Neural cell (in vitro differentiated cells): ENCODE results near the gene BCOR. TPM values are rescaled to one million over a fixed set of nuclear protein-coding genes. Genes with fewer than 3 reads are reported as not detected.

ENCODE experiments used
- H2AFZ ChIP-seq: fragments of 200-600, 300-800 bp; sonication (generic), shearing (Covaris generic); 2 replicates; pipeline ENCODE4 v1.6.0; 2014; ENCODE audit warnings: low read depth, mild to moderate bottlenecking, antibody characterized with exemption, low read length, moderate library complexity
- H3F3A ChIP-seq: fragments of 200-600 bp; shearing (Covaris generic); 2 replicates; pipeline ENCODE4 v1.6.1; 2016; ENCODE audit warnings: mild to moderate bottlenecking, moderate library complexity, mixed read lengths, antibody characterized with exemption, low read length; ENCODE audit not compliant: insufficient read depth, poor library complexity, severe bottlenecking
- H3K27ac ChIP-seq: fragments of 200-600, 300-800 bp; sonication (generic), shearing (Covaris generic); 2 replicates; pipeline ENCODE4 v1.5.1; 2014; ENCODE audit warnings: mild to moderate bottlenecking, low read length, moderate library complexity
- H3K27me3 ChIP-seq: fragments of 300-800, 200-600 bp; sonication (generic), shearing (Covaris generic); 2 replicates; pipeline ENCODE4 v1.6.0; 2014; ENCODE audit warnings: mild to moderate bottlenecking, low read depth, low read length, moderate library complexity; ENCODE audit not compliant: insufficient read depth
- H3K36me3 ChIP-seq: fragments of 300-800, 200-600 bp; sonication (generic), shearing (Covaris generic); 2 replicates; pipeline ENCODE4 v1.5.1; 2014; ENCODE audit warnings: mild to moderate bottlenecking, antibody characterized with exemption, low read length, moderate library complexity; ENCODE audit not compliant: insufficient read depth
- H3K4me2 ChIP-seq: fragments of 300-800, 200-600 bp; sonication (generic), shearing (Covaris generic); 2 replicates; pipeline ENCODE4 v1.6.0; 2014; ENCODE audit warnings: mild to moderate bottlenecking, low read length
- H3K4me3 ChIP-seq: fragments of 300-800, 200-600 bp; sonication (generic), shearing (Covaris generic); 2 replicates; pipeline ENCODE4 v1.5.1; 2014; ENCODE audit warnings: mild to moderate bottlenecking, low read length, moderate library complexity
- H3K79me2 ChIP-seq: fragments of 200-600 bp; shearing (Covaris generic); replicated peaks from 2 replicates; pipeline ENCODE4 v1.6.0; 2014; ENCODE audit warnings: mild to moderate bottlenecking, low read length, moderate library complexity; ENCODE audit not compliant: insufficient read depth
- H3K9ac ChIP-seq: fragments of 300-800, 200-600 bp; sonication (generic), shearing (Covaris generic); 2 replicates; pipeline ENCODE4 v1.6.1; 2016; ENCODE audit warnings: mild to moderate bottlenecking, low read length, mixed read lengths
- H3K9me2 ChIP-seq: fragments of 200-600 bp; shearing (Covaris generic); 2 replicates; pipeline ENCODE4 v1.6.1; 2016; ENCODE audit warnings: mild to moderate bottlenecking, low read length, mixed read lengths; ENCODE audit not compliant: insufficient read depth
- H3K9me3 ChIP-seq: fragments of 200-600, 300-800 bp; sonication (generic), shearing (Covaris generic); 2 replicates; pipeline ENCODE4 v1.6.1; 2016; ENCODE audit warnings: mild to moderate bottlenecking, mixed run types, low read length, moderate library complexity, mixed read lengths
- H4K20me1 ChIP-seq: fragments of 200-600 bp; shearing (Covaris generic); 2 replicates; pipeline ENCODE4 v1.6.1; 2016; ENCODE audit warnings: mild to moderate bottlenecking, mixed run types; ENCODE audit not compliant: insufficient read depth
- EP300 ChIP-seq: fragments of 450-650 bp; conservative IDR thresholded peaks from 2 replicates; pipeline ENCODE4 v1.6.1; 2014; ENCODE audit warnings: antibody characterized with exemption, mild to moderate bottlenecking, moderate library complexity; ENCODE audit not compliant: poor library complexity, severe bottlenecking
- MXI1 ChIP-seq: fragments of 450-650 bp; conservative IDR thresholded peaks from 2 replicates; pipeline ENCODE4 v1.6.1; 2014; ENCODE audit warnings: antibody characterized with exemption, mild to moderate bottlenecking; ENCODE audit not compliant: poor library complexity, severe bottlenecking
- RAD21 ChIP-seq: fragments of 450-650 bp; conservative IDR thresholded peaks from 2 replicates; pipeline ENCODE4 v1.6.1; 2014; ENCODE audit warnings: antibody characterized with exemption, mild to moderate bottlenecking, moderate library complexity
- REST ChIP-seq: IDR thresholded peaks from 2 replicates; pipeline ENCODE4 v1.6.1; 2012; ENCODE audit warnings: borderline replicate concordance
- SMC3 ChIP-seq: fragments of 450-650 bp; conservative IDR thresholded peaks from 2 replicates; pipeline ENCODE4 v1.6.1; 2014; ENCODE audit warnings: antibody characterized with exemption, mild to moderate bottlenecking, moderate library complexity; ENCODE audit not compliant: poor library complexity
- polyA plus RNA-seq: library from polyadenylated mRNA; depleted of rRNA; stranded (reverse); fragments of >200 nt; gene quantifications from 2 replicates; pipeline ENCODE4 v1.2.3, GENCODE V29; 2014

BCOR gene
- polyA plus RNA-seq, 1 donor from 2014 or later, result 18.0 TPM

GRCh38 chrX:40140706-40141499, 43.1 kb upstream of the BCOR start:
- TF ChIP-seq MXI1 (no peak), REST (no peak), EP300 (no peak)
- Histone ChIP-seq H3K4me2 (no peak overlapping the region), H3K36me3 (no peaks in the 10 kb centered on the region), H3K9me3 (no peaks in the 10 kb centered on the region), H3F3A (no peaks in the 10 kb centered on the region), H3K79me2 (no peaks in the 10 kb centered on the region), H3K9ac (no peak overlapping the region), H4K20me1 (no peaks in the 10 kb centered on the region), H2AFZ (no peak overlapping the region), H3K27ac (no peak overlapping the region), H3K9me2 (no peaks in the 10 kb centered on the region), H3K27me3 (peaks cover 6% of the 10 kb centered on the region), H3K4me3 (no peak overlapping the region)

- Histone ChIP-seq H4K20me1 (no peaks in the 10 kb centered on the region), H3F3A (no peaks in the 10 kb centered on the region), H2AFZ (no peak overlapping the region), H3K4me3 (no peak overlapping the region), H3K9me3 (no peaks in the 10 kb centered on the region), H3K27me3 (no peaks in the 10 kb centered on the region), H3K27ac (no peak overlapping the region), H3K9ac (no peak overlapping the region), H3K9me2 (no peaks in the 10 kb centered on the region), H3K4me2 (no peak overlapping the region), H3K36me3 (no peaks in the 10 kb centered on the region), H3K79me2 (no peaks in the 10 kb centered on the region)
- TF ChIP-seq RAD21, result no peak
- TF ChIP-seq SMC3, result no peak
- no peak for TF ChIP-seq REST
Measured at GRCh38 chrX:40132751-40133150, 35.0 kb upstream of the BCOR start.
